HG02763 (cell line): ENCODE measurements around the gene TSPAN11.
"Not testable (repeated sequence)": the region's sequence is repeated elsewhere in the genome, so short reads cannot be mapped to it uniquely, and the experiment has no call there.

Source experiments
- ATAC-seq: cut with Tn5 transposase; IDR thresholded peaks from one replicate; pipeline ENCODE4 v1.9.1; 2021; ENCODE audit warnings: mild to moderate bottlenecking, moderate library complexity; ENCODE audit not compliant: unreplicated experiment

TSPAN11 gene

GRCh38 chr12:31017535-31017934 lies 91.0 kb downstream of the TSPAN11 start:
- ATAC-seq: no peak

GRCh38 chr12:31018106-31018789 lies 91.7 kb downstream of the TSPAN11 start:
- ATAC-seq: no peak

- ATAC-seq: no peak
Observed at GRCh38 chr12:31018790-31019505, 92.4 kb downstream of the TSPAN11 start.

- ATAC-seq: no peak
Observed at GRCh38 chr12:31019561-31019960, 93.0 kb downstream of the TSPAN11 start.

GRCh38 chr12:31019976-31020375 lies 93.4 kb downstream of the TSPAN11 start:
- no peak for ATAC-seq

GRCh38 chr12:31020385-31021166 lies 94.0 kb downstream of the TSPAN11 start:
- ATAC-seq: no peak

- no peak for ATAC-seq
Observed at GRCh38 chr12:31021181-31021580, 94.6 kb downstream of the TSPAN11 start.

GRCh38 chr12:31021809-31022494 lies 95.4 kb downstream of the TSPAN11 start:
- ATAC-seq: no peak

- ATAC-seq: no peak
Observed at GRCh38 chr12:31023271-31023724, 96.8 kb downstream of the TSPAN11 start.

- ATAC-seq: no peak
Observed at GRCh38 chr12:31026202-31026601, 99.7 kb downstream of the TSPAN11 start.

- ATAC-seq: not testable (repeated sequence)
Observed at GRCh38 chr12:31027006-31027405, 100.5 kb downstream of the TSPAN11 start.

- no peak for ATAC-seq
Observed at GRCh38 chr12:31029468-31029867, 102.9 kb downstream of the TSPAN11 start.

- ATAC-seq: no peak
Observed at GRCh38 chr12:31029916-31030562, 103.5 kb downstream of the TSPAN11 start.

GRCh38 chr12:31031951-31032335 lies 105.4 kb downstream of the TSPAN11 start:
- ATAC-seq: no peak

GRCh38 chr12:31033146-31033545 lies 106.6 kb downstream of the TSPAN11 start:
- ATAC-seq: no peak

- no peak for ATAC-seq
Observed at GRCh38 chr12:31033681-31034080, 107.1 kb downstream of the TSPAN11 start.

GRCh38 chr12:31034372-31034771 lies 107.8 kb downstream of the TSPAN11 start:
- ATAC-seq: no peak

- ATAC-seq: no peak
Observed at GRCh38 chr12:31035226-31035625, 108.7 kb downstream of the TSPAN11 start.

- ATAC-seq: no peak
Observed at GRCh38 chr12:31035967-31036665, 109.6 kb downstream of the TSPAN11 start.

- no peak for ATAC-seq
Observed at GRCh38 chr12:31037028-31037427, 110.5 kb downstream of the TSPAN11 start.
